A673 (cell line): Measurements from ENCODE around the gene PLCG2. TPM values are rescaled to one million over a fixed set of nuclear protein-coding genes. Genes with fewer than 3 reads are reported as not detected.

Experiments used
- BruUV-seq: library from RNA; stranded (reverse); fragments of 400-500 nt; replicated peaks from 2 replicates; lab custom pipeline; 2021; lab: Mats Ljungman, UMichigan
- CTCF ChIA-PET: fragments of 300-600 bp; sonication (Branson Sonifier 250); formaldehyde crosslinking; loops from one replicate; lab custom pipeline; 2022; ENCODE audit warnings: antibody characterized with exemption; lab: Charles Lee
- POLR2A ChIA-PET: fragments of 300-600 bp; sonication (Branson Sonifier 250); formaldehyde crosslinking; loops from one replicate; lab custom pipeline; 2022; ENCODE audit warnings: antibody characterized with exemption; ENCODE audit not compliant: low non-redundant PET; lab: Charles Lee
- DNase-seq: peaks from one replicate; pipeline ENCODE4 v3.0.0-alpha.2; 2015; ENCODE audit warnings: low spot score
- H3K27ac ChIP-seq: fragments of 200-600 bp; sonication (generic); 2 replicates; pipeline ENCODE4 v1.5.1; 2016; ENCODE audit warnings: mixed run types, low read depth, mild to moderate bottlenecking, mixed read lengths, antibody characterized with exemption, low read length; ENCODE audit not compliant: poor library complexity, severe bottlenecking
- H3K27me3 ChIP-seq: fragments of 200-600 bp; sonication (generic); replicated peaks from 2 replicates; pipeline ENCODE4 v1.6.1; 2017; ENCODE audit warnings: mixed run types, low read depth, mild to moderate bottlenecking, mixed read lengths, antibody characterized with exemption, low read length; ENCODE audit not compliant: insufficient read depth, poor library complexity
- H3K36me3 ChIP-seq: fragments of 200-600 bp; sonication (generic); 2 replicates; pipeline ENCODE4 v1.6.1; 2016; ENCODE audit warnings: mixed run types, mild to moderate bottlenecking, mixed read lengths, antibody characterized with exemption, low read length; ENCODE audit not compliant: insufficient read depth, poor library complexity, severe bottlenecking
- H3K4me1 ChIP-seq: fragments of 200-600 bp; sonication (generic); 2 replicates; pipeline ENCODE4 v1.6.1; 2017; ENCODE audit warnings: mixed run types, mild to moderate bottlenecking, mixed read lengths, antibody characterized with exemption, low read length; ENCODE audit not compliant: insufficient read depth, poor library complexity, severe bottlenecking
- H3K4me3 ChIP-seq: fragments of 200-600 bp; sonication (generic); 2 replicates; pipeline ENCODE4 v1.5.1; 2016; ENCODE audit warnings: low read depth, mixed run types, mild to moderate bottlenecking, mixed read lengths, low read length; ENCODE audit not compliant: poor library complexity, severe bottlenecking
- H3K9me3 ChIP-seq: fragments of 200-600 bp; sonication (generic); 2 replicates; pipeline ENCODE4 v1.6.1; 2016; ENCODE audit warnings: mixed run types, low read depth, mild to moderate bottlenecking, mixed read lengths, antibody characterized with exemption, low read length; ENCODE audit not compliant: poor library complexity, severe bottlenecking
- EZH2 ChIP-seq: fragments of 200-600 bp; sonication (generic); IDR thresholded peaks from 2 replicates; pipeline ENCODE4 v1.6.1; 2017; ENCODE audit warnings: borderline replicate concordance, low read depth, mild to moderate bottlenecking, mixed read lengths, antibody characterized with exemption, low read length; ENCODE audit not compliant: poor library complexity, severe bottlenecking
- intact Hi-C: fragments of 100-400 bp; cut with micrococcal nuclease; formaldehyde crosslinking; loops from one replicate; pipeline ENCODE4 v1.10.0; 2022; ENCODE audit not compliant: unreplicated experiment
- total RNA-seq: library from RNA; stranded (reverse); gene quantifications from 2 replicates; pipeline ENCODE4 v1.2.3, GENCODE V29; 2021
- TF ChIP-seq, protein P1 (sequence below): fragments of 300-800, 200-600 bp; sonication (generic); conservative IDR thresholded peaks from 2 replicates; pipeline ENCODE4 v1.5.1; 2017; ENCODE audit warnings: low read depth, mild to moderate bottlenecking, antibody characterized with exemption, low read length, moderate library complexity, mixed read lengths

PLCG2 gene
- total RNA-seq, 1 experiment from 2014 or later: 9.6 TPM

DNA sequence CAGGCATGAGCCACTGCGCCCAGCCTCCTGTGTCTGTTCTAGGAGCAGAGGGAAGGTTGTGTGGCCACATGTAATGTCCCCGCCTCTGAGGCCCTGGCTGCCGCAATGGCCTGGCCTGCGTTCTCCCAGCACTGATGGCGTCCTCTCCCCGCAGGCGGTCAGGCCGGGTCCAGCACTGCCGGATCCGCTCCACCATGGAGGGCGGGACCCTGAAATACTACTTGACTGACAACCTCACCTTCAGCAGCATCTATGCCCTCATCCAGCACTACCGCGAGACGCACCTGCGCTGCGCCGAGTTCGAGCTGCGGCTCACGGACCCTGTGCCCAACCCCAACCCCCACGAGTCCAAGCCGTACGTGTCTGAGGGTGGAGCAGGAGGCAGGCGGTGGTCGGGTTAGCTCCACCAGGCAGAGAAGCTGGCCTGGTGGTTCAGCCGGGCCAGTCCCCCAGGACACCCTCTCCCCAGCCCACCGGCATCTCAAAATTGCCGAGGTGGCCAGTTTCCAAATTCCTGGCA, 131.3 kb downstream of the PLCG2 start:
- H3K27me3 ChIP-seq: no peaks in the 10 kb centered on the region
- BruUV-seq: no TSS peak
- TF ChIP-seq EZH2: no peak
- TF ChIP-seq, protein P1, sequence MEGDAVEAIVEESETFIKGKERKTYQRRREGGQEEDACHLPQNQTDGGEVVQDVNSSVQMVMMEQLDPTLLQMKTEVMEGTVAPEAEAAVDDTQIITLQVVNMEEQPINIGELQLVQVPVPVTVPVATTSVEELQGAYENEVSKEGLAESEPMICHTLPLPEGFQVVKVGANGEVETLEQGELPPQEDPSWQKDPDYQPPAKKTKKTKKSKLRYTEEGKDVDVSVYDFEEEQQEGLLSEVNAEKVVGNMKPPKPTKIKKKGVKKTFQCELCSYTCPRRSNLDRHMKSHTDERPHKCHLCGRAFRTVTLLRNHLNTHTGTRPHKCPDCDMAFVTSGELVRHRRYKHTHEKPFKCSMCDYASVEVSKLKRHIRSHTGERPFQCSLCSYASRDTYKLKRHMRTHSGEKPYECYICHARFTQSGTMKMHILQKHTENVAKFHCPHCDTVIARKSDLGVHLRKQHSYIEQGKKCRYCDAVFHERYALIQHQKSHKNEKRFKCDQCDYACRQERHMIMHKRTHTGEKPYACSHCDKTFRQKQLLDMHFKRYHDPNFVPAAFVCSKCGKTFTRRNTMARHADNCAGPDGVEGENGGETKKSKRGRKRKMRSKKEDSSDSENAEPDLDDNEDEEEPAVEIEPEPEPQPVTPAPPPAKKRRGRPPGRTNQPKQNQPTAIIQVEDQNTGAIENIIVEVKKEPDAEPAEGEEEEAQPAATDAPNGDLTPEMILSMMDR: no peak
- H3K36me3 ChIP-seq: no peaks in the 10 kb centered on the region
- H3K4me1 ChIP-seq: no peaks in the 10 kb centered on the region
- H3K4me3 ChIP-seq: no peak overlapping the region
- no peaks in the 10 kb centered on the region for H3K9me3 ChIP-seq
- intact Hi-C loops: no loop called here
- ChIA-PET CTCF (no interaction called here), POLR2A (no interaction called here)
- no peak overlapping the region for H3K27ac ChIP-seq
- no peak for DNase-seq

DNA sequence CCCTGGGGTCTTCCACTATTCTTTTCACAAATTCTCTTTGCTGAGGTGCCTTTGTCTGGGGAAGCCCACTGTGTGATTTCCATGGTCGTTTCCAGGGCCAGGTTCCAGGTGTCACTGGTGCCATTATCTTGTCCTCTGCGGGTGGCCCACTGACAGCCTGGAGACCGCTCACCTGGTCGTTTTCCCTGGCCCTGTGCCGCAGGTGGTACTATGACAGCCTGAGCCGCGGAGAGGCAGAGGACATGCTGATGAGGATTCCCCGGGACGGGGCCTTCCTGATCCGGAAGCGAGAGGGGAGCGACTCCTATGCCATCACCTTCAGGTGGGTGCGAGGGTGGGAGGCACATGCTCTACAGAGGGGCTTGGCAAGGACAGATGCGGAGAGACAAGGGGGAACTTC, 133.3 kb downstream of the PLCG2 start:
- POLR2A ChIA-PET: no interaction called here
- Histone ChIP-seq H3K27me3 (no peaks in the 10 kb centered on the region), H3K36me3 (no peaks in the 10 kb centered on the region), H3K4me1 (no peaks in the 10 kb centered on the region), H3K9me3 (no peaks in the 10 kb centered on the region), H3K27ac (no peak overlapping the region), H3K4me3 (no peak overlapping the region)
- no TSS peak for BruUV-seq
- TF ChIP-seq, protein P1: no peak
- TF ChIP-seq EZH2: no peak
- DNase-seq: no peak
- intact Hi-C loops: no loop called here
- CTCF ChIA-PET: no interaction called here

DNA sequence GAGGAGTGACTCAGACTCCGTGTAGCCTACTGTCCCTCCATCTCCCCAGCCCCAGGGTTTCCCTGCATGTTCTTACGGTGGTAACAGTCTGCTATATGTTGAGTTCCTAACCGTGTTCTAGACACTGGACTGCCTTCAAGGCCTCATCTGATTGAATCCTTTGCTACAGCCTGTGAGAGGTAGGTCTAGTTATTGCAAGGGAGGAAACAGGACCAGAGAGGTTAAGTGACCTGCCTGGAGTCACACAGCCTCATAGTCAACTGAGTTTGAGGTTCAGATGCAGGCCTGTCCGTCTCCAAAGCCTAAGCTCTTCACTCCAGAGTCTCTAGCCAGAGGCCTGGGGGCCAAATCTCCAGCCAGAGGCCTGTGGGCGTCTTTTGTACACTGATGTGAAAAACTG, 134.1 kb downstream of the PLCG2 start:
- Histone ChIP-seq H3K4me3 (no peak overlapping the region), H3K4me1 (no peaks in the 10 kb centered on the region), H3K27ac (no peak overlapping the region), H3K9me3 (no peaks in the 10 kb centered on the region), H3K27me3 (no peaks in the 10 kb centered on the region), H3K36me3 (no peaks in the 10 kb centered on the region)
- intact Hi-C loops: no loop called here
- ChIA-PET POLR2A (no interaction called here), CTCF (no interaction called here)
- no TSS peak for BruUV-seq
- no peak for DNase-seq
- TF ChIP-seq, protein P1: no peak
